Brain pericyte (primary cell): ENCODE data around the gene OTOG.
"Not testable (repeated sequence)": the region's sequence is repeated elsewhere in the genome, so short reads cannot be mapped to it uniquely, and the experiment has no call there.

Experiments
- DNase-seq: peaks from one replicate; pipeline ENCODE4 v3.0.0-alpha.2; 2012; ENCODE audit warnings: low read depth, low spot score

Gene OTOG

DNA sequence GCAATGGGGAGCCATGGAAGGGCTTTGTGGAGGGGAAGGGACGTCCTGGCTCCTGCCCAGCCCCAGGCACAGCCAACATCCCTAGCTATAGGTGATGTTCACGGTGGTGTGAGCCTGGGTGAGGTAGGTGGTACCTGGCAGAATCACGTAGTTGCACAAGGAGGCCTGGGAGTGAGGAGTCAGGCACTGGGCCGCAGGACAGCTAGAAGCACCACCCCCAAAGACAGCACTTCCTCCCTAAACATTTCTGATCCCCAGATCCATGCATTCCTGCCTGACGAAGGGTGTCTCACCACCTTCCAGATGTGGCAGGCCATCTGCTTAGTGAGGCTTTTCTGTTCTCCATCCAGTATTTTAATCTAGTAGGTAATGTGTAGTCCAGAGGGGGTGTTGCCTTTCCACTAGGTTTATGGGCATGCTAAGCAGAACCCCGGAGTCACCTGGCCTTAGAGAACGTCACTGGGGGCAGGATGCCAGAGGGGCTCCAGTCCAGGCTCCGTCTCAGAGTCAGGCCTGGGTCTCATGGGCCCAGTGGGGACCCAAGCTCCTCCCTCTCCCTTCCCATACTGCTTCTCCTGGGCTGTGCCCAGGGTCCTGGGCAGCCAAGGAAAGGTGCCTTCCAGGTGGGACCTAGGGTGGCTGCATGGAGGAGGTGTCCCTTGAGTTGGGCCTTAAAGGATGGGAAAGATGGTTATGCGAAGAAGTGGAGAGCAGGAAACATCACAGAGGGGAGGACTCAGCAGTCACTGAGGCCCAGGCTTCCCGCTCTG is 56.2 kb downstream of the OTOG start:
- DNase-seq, result no peak

GRCh38 chr11:17604201-17604914 is 57.3 kb downstream of the OTOG start:
- no peak for DNase-seq

GRCh38 chr11:17604915-17605233 is 57.8 kb downstream of the OTOG start:
- no peak for DNase-seq

DNA sequence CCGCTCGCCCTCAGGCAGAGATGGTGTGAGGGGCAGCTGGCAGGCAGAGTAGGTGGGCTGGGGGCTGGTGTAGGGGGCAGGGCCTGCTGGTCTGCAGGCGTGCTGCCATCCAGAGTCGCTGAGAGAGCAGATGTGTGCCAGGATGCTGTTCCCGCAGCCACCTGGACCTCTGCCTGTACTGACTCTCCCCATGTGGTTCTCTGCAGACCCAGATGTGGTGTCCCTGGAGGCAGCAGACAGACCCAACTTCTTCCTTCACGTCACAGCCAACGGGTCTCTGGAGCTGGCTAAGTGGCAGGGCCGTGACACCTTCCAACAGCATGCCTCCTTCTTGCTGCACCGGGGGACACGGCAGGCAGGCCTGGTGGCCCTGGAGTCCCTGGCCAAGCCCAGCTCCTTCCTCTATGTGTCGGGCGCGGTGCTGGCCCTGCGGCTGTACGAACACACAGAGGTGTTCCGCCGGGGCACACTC is 58.6 kb downstream of the OTOG start:
- DNase-seq, result no peak

DNA sequence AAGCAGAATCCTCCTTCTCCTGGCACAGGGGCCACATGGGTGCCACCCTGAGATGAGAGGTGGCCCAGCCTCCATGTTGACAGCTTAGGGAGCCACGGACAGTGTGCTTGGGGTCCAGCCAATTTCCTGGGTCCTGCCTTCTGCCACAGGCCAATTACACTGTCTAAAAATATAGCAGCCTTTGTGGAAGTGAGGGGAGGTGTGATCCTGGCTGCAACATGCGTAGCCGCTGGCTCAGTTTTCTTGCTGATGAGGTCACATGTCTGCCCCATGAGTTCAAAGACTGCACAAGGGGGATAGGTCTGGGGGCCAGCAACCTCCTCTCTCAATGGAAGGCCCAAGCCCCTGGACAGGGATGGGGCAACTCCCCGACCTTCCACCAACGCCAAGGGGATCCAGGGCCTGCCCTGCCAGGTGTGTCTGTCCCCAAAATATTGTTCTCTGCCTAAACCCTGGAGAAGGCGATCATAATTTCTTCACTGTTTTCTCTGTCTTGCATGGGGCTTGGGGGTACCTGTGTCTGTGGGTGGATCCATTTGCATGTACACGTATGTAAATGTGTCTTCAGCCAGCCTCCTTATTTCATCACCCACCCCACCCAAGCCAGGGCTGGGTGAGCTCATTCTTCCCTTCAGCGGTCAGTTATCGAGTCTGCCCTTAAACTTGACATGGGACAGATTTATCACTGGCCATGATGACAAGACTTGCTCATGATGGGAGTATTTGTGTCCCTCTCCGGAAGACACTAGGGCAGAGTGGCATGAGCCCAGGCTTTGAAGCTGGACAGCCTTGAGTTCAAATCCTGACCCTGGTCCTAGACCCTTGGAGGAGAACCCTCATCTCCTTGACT is 59.4 kb downstream of the OTOG start:
- no peak for DNase-seq

GRCh38 chr11:17607083-17607429 is 60.0 kb downstream of the OTOG start:
- no peak for DNase-seq

DNA sequence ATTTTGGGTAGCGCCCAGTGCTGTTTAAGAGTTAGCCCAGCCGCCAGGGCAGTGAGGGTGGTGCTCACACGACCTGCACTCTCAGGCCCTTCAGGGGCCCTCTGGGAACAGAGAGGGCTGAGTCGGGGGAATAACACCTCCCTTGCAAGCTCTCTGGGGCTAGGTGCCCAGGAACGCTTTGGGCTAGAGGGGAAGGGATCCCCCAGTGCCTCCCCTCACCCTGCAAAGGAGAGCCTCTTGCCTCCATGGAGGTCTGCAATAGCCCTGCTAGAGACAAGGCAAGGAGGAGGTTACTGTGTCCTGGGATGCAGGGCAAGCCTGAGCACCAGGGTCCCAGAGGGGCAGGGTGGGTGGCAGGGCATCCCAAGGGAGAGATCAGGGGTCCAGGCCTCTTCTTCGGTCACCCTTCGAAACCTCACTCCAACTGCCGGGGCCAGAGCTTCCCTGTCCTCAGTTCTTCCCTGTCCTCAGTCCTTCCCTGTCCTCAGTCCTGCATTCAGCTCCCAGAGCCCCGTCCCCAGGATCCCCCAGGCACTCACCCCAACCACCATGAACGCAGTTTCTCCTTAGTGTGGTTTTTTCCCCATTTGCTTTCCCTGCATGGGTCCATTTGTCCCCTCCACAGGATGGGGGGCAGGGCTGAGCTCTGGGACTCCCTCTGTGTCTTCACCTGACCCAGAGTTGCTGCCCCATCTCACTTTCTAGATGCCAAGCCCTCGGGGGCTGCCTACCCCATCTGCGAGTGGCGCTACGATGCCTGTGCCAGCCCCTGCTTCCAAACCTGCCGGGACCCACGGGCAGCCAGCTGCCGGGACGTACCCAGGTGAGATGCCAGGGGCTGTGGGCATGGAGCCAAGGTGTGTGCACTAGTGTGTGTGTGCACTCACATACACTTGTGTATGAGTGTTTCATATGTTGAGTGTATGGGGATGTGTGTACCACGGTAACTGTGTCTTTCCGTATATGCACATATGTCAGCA is 60.8 kb downstream of the OTOG start:
- DNase-seq, result no peak

- no peak for DNase-seq
These were observed 61.8 kb downstream of the OTOG start for GRCh38 chr11:17608821-17609220.

- DNase-seq, result no peak
These were observed 62.4 kb downstream of the OTOG start for GRCh38 chr11:17609291-17610084.

GRCh38 chr11:17610085-17610894 is 63.2 kb downstream of the OTOG start:
- DNase-seq, result no peak

DNA sequence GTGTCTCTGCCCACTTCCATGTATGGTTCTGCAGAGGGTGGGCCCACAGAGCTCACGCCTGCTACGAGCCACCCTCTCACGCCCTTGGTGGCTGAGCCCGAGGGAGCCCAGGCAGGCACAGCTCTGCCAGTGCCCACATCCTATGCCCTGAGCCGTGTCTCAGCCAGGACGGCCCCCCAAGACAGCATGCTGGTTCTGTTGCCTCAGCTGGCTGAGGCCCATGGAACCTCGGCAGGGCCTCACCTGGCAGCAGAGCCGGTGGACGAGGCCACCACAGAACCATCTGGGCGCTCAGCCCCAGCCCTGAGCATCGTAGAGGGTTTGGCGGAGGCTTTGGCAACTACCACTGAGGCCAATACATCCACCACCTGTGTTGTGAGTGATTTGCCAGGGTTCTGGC is 64.0 kb downstream of the OTOG start:
- DNase-seq, result no peak

DNA sequence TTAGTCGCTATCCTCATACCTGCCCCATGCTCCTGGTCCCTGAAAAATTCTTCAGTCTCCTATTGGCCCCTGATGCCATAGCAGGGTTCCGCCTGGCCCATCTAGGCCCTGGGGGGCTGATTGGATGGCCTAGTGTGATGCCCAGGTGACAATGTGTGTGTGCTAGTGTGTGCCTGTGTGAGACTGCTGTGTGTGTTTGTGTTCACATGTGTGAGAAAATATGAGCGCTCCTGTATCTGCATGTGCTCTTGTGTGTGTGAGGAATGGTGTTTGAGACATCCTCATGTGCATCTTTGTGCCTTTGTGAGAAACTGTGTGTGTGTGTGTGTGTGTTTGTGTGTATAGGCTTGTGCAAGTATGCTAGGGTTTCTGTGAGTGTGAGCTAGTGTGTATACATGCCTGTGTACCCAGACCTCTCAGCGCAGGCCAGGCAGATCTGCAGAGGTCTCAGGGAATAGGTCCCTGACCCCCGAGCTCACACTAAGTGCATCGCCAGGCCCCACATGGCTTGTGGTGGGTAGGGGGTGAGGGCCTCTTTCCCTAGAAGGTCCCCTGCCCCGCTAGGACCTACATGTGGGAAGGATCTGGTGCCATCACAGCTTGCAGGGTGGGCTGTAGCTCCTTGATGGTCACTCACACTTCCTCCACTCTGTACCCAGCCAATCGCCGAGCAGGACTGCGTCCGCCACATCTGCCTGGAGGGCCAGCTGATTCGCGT is 64.6 kb downstream of the OTOG start:
- no peak for DNase-seq

DNA sequence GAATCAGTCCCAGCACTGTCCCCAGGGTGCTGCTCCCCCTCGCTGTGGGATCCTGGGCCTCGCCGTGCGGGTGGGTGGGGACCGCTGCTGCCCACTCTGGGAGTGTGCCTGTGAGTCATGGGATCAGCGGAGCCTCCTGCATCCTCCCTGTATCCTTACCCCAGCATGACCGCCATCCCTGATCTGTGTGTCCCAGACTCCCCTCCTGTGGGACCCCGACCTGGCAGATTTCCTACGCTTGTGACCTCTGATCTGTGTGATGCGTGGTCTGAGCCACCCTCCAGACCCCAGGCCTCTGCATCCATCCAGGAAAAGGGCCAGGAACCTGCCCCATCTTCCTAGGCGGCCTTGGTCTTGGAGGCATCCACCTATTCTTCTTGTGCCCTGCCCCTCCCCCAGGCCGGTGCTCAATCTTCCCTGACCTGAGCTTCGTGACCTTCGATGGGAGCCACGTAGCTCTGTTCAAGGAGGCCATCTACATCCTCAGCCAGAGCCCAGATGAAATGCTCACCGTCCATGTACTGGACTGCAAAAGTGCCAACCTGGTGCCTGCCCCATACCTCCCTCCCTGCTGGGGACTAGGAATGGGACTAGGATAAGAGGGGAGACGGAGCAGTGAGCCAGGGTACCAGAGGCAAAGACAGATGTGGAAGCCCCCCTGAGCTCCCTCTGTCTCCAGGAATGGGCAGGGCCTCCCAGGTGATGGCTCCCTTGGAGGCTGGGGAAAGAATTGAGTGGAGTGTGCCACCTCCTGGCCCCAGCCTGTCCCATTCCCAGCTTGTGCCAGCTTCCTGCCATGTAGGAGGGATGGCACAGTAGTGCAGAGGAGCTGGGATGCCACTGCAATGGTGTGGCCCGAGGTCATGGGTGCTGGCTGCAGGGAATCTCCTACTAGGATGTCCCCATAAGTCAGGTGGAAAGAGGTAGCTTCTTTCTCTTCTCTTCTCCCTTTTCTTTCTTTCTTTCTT is 65.4 kb downstream of the OTOG start:
- DNase-seq, result no peak

DNA sequence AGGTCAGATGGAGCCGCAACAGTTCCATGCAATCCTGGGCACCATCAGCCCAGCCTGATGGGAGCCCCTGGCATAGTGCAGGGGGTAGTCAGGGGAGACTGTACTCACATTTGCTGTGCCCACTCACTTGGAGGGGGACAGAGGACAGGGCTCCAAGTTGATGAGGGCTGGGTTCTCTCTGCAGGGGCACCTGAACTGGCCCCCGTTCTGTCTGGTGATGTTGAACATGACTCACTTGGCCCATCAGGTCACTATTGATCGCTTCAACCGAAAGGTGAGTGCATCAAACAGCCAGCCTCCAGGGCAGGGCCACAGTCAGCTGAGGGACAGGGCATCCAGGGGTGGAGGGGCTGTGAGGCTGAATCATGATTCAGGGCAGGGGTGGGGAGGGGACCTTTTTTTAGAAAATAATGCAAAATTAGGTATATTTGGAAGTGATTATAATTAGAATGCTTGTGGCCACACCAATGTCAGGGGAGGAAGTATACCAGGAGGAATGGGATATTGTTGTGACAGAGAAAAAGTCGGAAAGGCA is 66.4 kb downstream of the OTOG start:
- no peak for DNase-seq

GRCh38 chr11:17613983-17614382 is 66.9 kb downstream of the OTOG start:
- no peak for DNase-seq

DNA sequence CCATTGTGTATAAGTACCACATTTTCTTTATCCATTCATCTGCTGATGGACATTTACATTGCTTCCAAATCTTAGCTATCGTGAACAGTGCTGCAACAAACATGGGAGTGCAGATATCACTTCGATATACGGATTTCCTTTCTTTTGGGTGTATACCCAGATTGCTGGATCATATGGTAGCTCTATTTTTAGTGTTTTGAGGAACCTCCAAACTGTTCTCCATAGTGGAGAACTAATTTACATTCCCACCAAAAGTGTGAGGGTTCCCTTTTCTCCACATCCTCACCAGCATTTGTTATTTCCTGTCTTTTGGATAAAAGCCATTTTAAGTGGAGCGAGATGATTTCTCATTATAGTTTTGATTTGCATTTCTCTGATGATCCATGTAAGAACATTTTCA is 75.7 kb downstream of the OTOG start:
- DNase-seq, result not testable (repeated sequence)

GRCh38 chr11:17629113-17629512 is 82.1 kb downstream of the OTOG start:
- DNase-seq, result no peak
